Measurements from ENCODE around the gene FCHO2. TPM values are rescaled to one million over a fixed set of nuclear protein-coding genes. Genes with fewer than 3 reads are reported as not detected.

The FCHO2 gene
- total and polyA plus RNA-seq, 7 donors = 4.0 to 19.9 (median 16.6) TPM

- Histone ChIP-seq H3K9me3 (no peaks in the 10 kb centered on the region), H3K4me3 (no peak overlapping the region), H3K36me3 (ENCODE audit: insufficient read depth in 1 of 2, low read depth in 1 of 2) (no peaks in the 10 kb centered on the region), H3K4me1 (no peaks in the 10 kb centered on the region), H3K27me3 (ENCODE audit: insufficient read depth in 3 of 3, low read length in 2 of 3) (peaks cover 0 to 19% (median 1%) of the 10 kb centered on the region in 3 donors), H3K27ac (no peak overlapping the region)
- WGBS, 3 donors = 30 to 39% (median 33%) methylated on average over 14 to 15 of the region's 15 CpGs
- TF ChIP-seq, protein P1, sequence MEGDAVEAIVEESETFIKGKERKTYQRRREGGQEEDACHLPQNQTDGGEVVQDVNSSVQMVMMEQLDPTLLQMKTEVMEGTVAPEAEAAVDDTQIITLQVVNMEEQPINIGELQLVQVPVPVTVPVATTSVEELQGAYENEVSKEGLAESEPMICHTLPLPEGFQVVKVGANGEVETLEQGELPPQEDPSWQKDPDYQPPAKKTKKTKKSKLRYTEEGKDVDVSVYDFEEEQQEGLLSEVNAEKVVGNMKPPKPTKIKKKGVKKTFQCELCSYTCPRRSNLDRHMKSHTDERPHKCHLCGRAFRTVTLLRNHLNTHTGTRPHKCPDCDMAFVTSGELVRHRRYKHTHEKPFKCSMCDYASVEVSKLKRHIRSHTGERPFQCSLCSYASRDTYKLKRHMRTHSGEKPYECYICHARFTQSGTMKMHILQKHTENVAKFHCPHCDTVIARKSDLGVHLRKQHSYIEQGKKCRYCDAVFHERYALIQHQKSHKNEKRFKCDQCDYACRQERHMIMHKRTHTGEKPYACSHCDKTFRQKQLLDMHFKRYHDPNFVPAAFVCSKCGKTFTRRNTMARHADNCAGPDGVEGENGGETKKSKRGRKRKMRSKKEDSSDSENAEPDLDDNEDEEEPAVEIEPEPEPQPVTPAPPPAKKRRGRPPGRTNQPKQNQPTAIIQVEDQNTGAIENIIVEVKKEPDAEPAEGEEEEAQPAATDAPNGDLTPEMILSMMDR (IDR thresholded peaks at IDR 0.05) = no peak
- no peak for ATAC-seq
- intact Hi-C loops (cut with DNase I) = no loop called here
- no peak for DNase-seq
Observed at GRCh38 chr5:73136055-73136562, 180.3 kb downstream of the FCHO2 start.

DNA sequence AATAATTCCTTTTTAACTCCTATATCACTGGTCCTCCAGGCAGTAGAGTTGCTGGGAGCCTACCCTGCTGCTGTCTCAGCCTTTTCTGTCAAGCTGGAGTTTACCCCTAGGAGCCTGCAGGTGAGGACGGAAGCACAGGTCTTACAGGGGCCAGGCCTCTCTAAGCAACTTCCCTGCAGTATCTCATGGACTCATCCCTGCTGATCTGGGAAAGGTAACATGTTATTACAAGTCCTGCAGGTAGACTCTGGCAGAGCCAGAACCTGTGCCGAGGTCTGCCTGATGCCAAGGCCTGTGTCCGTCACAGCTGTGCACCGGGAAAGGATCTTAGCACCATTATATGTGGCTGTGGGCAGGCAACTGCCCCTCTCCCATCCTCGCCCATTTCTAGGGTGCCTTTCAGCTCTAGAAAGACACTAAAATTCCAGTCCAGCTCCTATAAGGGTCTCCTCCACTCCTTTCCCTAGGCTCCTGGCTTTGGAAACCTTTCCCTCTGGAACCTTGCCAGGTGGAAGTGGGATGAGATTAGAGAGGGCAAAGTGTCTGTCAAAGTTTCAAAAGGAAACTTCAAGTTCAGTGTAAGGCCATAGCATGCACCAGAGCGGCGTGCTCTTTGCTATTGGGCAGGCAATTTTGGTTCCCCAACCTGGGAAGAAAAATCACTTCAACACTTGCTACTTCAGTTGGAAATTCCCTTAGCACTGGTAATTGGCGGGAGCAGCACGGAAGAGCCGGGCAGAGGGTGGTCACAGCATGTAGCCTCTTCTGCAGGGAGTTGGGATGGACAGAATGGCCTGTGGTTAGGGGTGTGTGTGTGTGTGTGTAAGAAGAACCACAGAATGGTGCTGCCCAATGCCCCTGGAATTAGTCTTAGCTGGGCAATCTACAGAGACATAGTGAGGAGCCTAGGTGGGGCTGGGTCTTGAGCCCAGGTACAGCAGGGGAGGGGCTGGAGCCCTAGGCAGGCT lies 182.0 kb downstream of the FCHO2 start:
- TF ChIP-seq, protein P1 (IDR thresholded peaks at IDR 0.05) = no peak
- Histone ChIP-seq H3K27me3 (ENCODE audit: insufficient read depth in 3 of 3, low read length in 2 of 3) (peaks cover 0 to 19% (median 1%) of the 10 kb centered on the region in 3 donors), H3K9me3 (no peaks in the 10 kb centered on the region), H3K36me3 (ENCODE audit: insufficient read depth in 1 of 2, low read depth in 1 of 2) (no peaks in the 10 kb centered on the region), H3K4me3 (no peak overlapping the region), H3K4me1 (no peaks in the 10 kb centered on the region), H3K27ac (no peak overlapping the region)
- DNase-seq (no peak), ATAC-seq (no peak)
- 84 to 92% (median 90%) methylated on average over 10 of the region's 10 CpGs for WGBS, 3 donors
- intact Hi-C loops (cut with DNase I) = no loop called here

GRCh38 chr5:73139485-73139884 lies 183.6 kb downstream of the FCHO2 start:
- Histone ChIP-seq H3K4me1 (no peaks in the 10 kb centered on the region), H3K27ac (no peak overlapping the region), H3K27me3 (ENCODE audit: insufficient read depth in 3 of 3, low read length in 2 of 3) (peaks cover 0 to 19% (median 1%) of the 10 kb centered on the region in 3 donors), H3K4me3 (no peak overlapping the region), H3K9me3 (no peaks in the 10 kb centered on the region), H3K36me3 (ENCODE audit: insufficient read depth in 1 of 2, low read depth in 1 of 2) (no peaks in the 10 kb centered on the region)
- TF ChIP-seq, protein P1 (IDR thresholded peaks at IDR 0.05) = no peak
- DNase-seq (no peak), ATAC-seq (no peak)
- WGBS, 3 donors = 51 to 73% (median 62%) methylated on average over 3 of the region's 3 CpGs
- intact Hi-C loops (cut with DNase I) = no loop called here

Other genes starting within 250 kb of the FCHO2 start
- 10 to 100 TPM; 64.0 to 99.2 (median 77.6) TPM for gene TNPO1, start 139.4 kb upstream of the FCHO2 start, total RNA-seq
- gene TNPO1, start 139.4 kb upstream of the FCHO2 start, polyA plus RNA-seq = 100 to 1,000 TPM in 1 of 3 donors, 10 to 100 TPM in 2; 15.0 to 115 (median 23.2) TPM
- 1 to 10 TPM in 1 of 4 donors, under 1 TPM in 3; 0.30 to 1.1 (median 0.44) TPM for gene TMEM171, start 164.5 kb downstream of the FCHO2 start, total RNA-seq
- under 1 TPM; 0.25 to 0.89 (median 0.48) TPM for gene TMEM171, start 164.5 kb downstream of the FCHO2 start, polyA plus RNA-seq
- gene TMEM174, start 217.2 kb downstream of the FCHO2 start, total RNA-seq = not detected
- not detected for gene TMEM174, start 217.2 kb downstream of the FCHO2 start, polyA plus RNA-seq

All from psoas muscle (tissue), 8 donors.